HG03354 (cell line): ENCODE data around the gene EPN2.

Source experiments
- ATAC-seq: cut with Tn5 transposase; IDR thresholded peaks from one replicate; pipeline ENCODE4 v1.9.1; 2021; ENCODE audit warnings: mild to moderate bottlenecking; ENCODE audit not compliant: unreplicated experiment, poor library complexity, severe bottlenecking

EPN2 gene

GRCh38 chr17:19357351-19357750 lies 120.2 kb downstream of the EPN2 start:
- no peak for ATAC-seq

- no peak for ATAC-seq
Measured at GRCh38 chr17:19357761-19358160, 120.6 kb downstream of the EPN2 start.

DNA sequence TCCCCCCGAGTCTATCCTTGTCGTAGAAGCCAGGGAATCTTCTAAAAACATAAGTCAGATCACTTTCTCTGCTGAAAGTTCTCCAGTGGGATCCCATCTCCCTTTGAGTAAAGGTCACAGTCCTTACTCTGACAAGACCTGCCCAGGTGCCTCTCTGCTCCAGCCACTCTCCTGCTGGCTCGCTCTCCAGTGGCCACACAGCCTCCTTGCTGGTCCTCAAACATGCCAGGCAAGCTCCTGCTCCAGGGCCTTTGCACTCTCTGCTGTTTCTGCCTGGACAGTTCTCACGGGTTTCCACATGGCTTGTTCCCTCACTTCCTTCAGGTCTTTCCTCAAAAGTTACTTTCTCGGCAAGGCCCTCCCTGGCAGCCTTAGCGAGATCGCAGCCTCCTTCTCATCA lies 122.0 kb downstream of the EPN2 start:
- no peak for ATAC-seq

- ATAC-seq = no peak
Measured at GRCh38 chr17:19359856-19360255, 122.7 kb downstream of the EPN2 start.

GRCh38 chr17:19360772-19361171 lies 123.6 kb downstream of the EPN2 start:
- no peak for ATAC-seq

DNA sequence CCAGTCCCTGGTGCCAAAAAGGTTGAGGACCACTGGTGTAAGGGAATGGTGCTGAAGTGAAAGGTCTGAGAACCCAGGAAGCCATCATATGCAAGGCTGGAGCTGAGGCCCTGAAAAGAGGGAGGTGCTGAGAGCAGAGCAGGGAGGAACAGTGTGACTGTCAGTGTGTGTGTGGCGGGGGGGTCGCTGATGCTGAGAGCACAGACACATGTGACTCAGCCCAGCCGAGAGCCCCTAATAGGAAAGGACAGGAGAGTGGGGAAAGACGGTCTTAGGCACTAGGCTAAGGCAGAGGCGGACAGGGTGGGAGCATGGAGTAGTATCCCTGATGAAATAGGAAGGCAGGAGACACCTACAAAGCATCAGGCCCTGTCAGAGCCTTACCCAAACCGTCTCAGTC lies 124.2 kb downstream of the EPN2 start:
- ATAC-seq = no peak

DNA sequence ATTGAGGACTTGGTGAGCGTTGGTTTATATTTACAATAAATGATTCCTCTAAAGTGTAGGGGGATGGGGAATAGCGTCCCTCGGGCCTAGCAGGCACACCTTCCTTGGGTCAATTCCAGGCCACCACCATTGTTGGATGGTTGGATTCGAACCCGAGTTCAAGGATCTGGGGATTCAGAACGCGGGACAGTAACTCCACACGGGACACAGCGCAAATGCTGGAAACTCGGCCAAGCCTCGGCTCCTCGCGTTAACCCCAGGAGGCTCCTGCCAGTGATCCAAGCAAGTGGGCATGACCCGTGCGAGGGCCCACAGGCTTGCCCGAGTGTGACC lies 124.7 kb downstream of the EPN2 start:
- no peak for ATAC-seq

GRCh38 chr17:19362277-19363113 lies 125.3 kb downstream of the EPN2 start, which contains the start of gene B9D1:
TSS of gene B9D1 (minus strand) at chr17:19362723. CDS start at chr17:19362569, 154 bp downstream.
- ATAC-seq = peak; percentile 83

DNA sequence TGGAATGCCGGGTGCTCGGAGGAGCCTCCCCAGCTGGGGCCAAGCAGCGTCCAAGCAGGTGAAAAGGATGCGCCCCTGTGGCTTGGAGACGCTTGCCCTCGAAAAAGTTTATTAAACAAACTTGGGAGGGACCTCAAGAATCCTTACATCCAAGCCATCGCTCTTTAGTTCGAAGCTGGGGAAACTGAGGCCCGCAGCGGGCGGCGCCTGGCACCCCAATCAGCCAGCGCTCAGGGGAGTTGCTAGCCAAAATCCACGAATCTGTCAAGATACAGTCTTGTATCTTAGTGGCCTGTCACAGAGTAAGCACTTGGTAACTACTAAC lies 125.9 kb downstream of the EPN2 start:
- ATAC-seq = no peak

GRCh38 chr17:19363460-19364035 lies 126.4 kb downstream of the EPN2 start:
- ATAC-seq = no peak

GRCh38 chr17:19364699-19365498 lies 127.7 kb downstream of the EPN2 start:
- no peak for ATAC-seq

DNA sequence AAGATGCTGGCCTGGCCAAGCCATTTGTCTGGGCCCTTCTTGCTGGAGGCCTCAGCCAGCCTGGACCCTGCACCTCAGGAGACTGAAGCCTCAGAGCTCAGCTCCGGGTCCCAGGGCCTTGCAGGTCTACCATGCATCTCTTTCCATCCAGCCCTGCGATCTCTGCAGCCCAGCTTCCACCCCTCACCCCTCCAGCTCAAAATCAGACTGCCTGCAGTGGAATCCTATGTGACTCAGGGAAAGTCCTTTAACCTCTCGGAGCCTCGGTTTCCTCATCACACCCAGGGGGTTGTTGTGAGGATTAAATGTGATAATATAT lies 128.3 kb downstream of the EPN2 start:
- no peak for ATAC-seq

GRCh38 chr17:19365833-19366636 lies 128.9 kb downstream of the EPN2 start:
- no peak for ATAC-seq

GRCh38 chr17:19366637-19366972 lies 129.4 kb downstream of the EPN2 start:
- ATAC-seq = no peak

DNA sequence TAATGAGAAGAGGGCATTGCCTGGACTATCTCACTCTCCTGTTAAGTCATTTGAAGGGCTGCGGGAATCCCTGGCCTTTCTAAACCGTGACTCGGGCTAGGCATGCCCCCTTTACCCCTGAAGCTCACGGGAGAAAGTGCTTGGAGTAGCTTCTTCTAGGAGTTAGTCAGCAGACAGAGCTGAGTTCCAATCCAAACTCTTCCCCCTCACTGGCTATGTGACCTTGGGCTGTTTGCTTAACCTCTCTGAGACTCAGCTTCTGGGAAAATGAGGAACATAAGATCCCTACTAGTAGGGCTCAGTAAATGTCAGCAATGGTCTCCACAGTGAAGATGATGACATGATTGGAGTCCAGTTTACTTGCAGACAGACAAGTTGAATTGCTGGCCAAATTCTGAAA lies 131.1 kb downstream of the EPN2 start:
- ATAC-seq = no peak

- no peak for ATAC-seq
Measured at GRCh38 chr17:19369107-19369778, 132.1 kb downstream of the EPN2 start.

DNA sequence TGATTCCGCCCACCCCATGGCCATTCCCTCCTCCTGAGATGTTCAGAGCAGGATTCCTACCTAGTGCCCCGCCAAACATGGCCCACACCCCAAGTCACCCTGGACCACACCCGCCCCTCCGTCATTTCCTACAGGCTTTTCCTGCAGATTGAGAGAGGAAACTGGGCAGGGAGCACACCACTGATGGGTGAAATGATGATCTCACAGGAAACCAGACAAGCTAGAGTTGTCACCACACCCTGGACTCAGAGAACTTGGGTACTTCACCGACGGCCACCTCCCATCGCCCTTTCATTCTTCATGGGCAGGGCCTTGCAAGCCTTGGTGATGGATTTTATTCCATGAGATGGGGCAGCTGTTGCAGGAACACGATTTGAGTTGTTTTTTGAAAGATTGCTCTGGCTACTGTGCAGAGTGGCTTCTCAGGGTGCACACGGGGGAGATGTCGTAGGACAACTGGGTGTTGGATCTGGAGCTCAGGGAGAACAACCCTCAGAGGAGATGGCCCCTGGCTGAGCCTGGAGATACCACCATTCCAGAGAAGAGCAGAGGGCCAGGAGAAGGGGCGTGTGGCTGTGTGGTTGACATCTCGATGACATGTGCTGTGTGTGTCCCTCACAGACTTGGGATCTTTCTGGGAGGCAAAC lies 132.8 kb downstream of the EPN2 start:
- no peak for ATAC-seq

GRCh38 chr17:19370493-19370960 lies 133.4 kb downstream of the EPN2 start:
- ATAC-seq = peak; percentile 78

DNA sequence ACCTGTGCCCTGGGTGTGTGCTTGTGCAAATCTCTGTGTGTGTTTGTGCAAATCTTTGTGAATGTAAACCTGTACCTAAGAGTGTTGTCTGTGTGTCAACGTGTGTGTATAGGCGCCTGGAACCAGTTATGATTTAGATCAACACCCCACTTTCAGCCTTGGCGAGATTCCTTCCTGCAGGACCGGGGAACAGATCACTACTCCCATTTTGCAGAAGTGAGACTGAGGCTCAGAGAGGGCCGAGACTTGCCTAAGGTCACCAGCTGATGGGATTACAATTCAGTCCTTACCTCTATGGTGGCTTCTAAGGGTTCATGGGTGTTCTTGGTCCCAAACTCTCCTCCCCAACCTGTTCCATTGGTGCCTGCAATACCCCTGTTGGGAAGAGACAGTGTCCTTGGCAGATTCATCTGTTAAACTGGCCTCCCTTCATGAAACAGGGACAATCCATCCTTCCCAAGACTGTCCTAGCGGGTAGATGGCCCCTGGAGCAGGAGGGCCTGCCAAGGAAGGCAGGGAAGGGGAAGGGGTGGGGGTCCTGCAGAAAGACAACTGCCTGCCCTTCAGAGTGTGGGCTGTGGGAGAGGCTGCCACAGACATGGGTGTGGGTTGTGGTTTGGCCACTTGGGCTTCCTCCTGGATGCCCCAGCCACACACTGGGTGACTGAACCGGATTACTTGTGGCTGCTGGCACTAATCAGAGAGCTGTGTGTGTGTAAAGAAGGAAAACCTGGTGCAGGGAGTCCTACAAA lies 134.3 kb downstream of the EPN2 start:
- no peak for ATAC-seq
